Measurements from ENCODE around the gene SCN7A. TPM values are rescaled to one million over a fixed set of nuclear protein-coding genes. Genes with fewer than 3 reads are reported as not detected.

Gene SCN7A
- total RNA-seq, 1 experiment from 2014 or later, result 0.17 TPM

GRCh38 chr2:166405569-166405926 is 88.5 kb downstream of the SCN7A start (continued):
- TF ChIP-seq ATF6 (CRISPR knock-in tag; IDR thresholded peaks at IDR 0.05) (no peak), NR1H2 (CRISPR knock-in tag; IDR thresholded peaks at IDR 0.05) (no peak), ZNF121 (CRISPR knock-in tag; IDR thresholded peaks at IDR 0.05) (no peak), USF2 (CRISPR knock-in tag; IDR thresholded peaks at IDR 0.05) (no peak)

GRCh38 chr2:166404831-166405568 is 89.0 kb downstream of the SCN7A start:
- CTCF ChIA-PET, result no interaction called here
- no peak overlapping the region for H3K4me3 Mint-ChIP-seq
- no peak for ATAC-seq
- H3K4me1 Mint-ChIP-seq, result no peaks in the 10 kb centered on the region
- TF ChIP-seq ELF4 (CRISPR knock-in tag; IDR thresholded peaks at IDR 0.05; ENCODE audit: low read depth) (no peak), ZNF263 (CRISPR knock-in tag; IDR thresholded peaks at IDR 0.05; ENCODE audit: low read depth) (no peak), CREB1 (CRISPR knock-in tag; IDR thresholded peaks at IDR 0.05) (no peak), FOXJ3 (CRISPR knock-in tag; IDR thresholded peaks at IDR 0.05; ENCODE audit: borderline replicate concordance) (no peak), E2F5 (CRISPR knock-in tag; IDR thresholded peaks at IDR 0.05) (no peak), CREM (CRISPR knock-in tag; IDR thresholded peaks at IDR 0.05) (no peak), CDX4 (CRISPR knock-in tag; IDR thresholded peaks at IDR 0.05; ENCODE audit: borderline replicate concordance) (no peak), ETV6 (CRISPR knock-in tag; IDR thresholded peaks at IDR 0.05) (no peak), JAZF1 (CRISPR knock-in tag; IDR thresholded peaks at IDR 0.05) (no peak), ZNF219 (CRISPR knock-in tag; IDR thresholded peaks at IDR 0.05; ENCODE audit: borderline replicate concordance) (no peak), ZNF317 (CRISPR knock-in tag; IDR thresholded peaks at IDR 0.05; ENCODE audit: borderline replicate concordance, low read depth) (no peak), IRF2 (CRISPR knock-in tag; IDR thresholded peaks at IDR 0.05; ENCODE audit: borderline replicate concordance, low read depth) (no peak), ESRRA (CRISPR knock-in tag; IDR thresholded peaks at IDR 0.05; ENCODE audit: borderline replicate concordance) (no peak), ZNF512 (CRISPR knock-in tag; IDR thresholded peaks at IDR 0.05; ENCODE audit: borderline replicate concordance) (no peak), ZNF423 (CRISPR knock-in tag; IDR thresholded peaks at IDR 0.05) (no peak), MYBL2 (CRISPR knock-in tag; IDR thresholded peaks at IDR 0.05) (no peak)
- no peaks in the 10 kb centered on the region for H3K27me3 Mint-ChIP-seq (ENCODE audit: low read depth)
- DNase-seq (ENCODE audit: low spot score), result no peak
- no peaks in the 10 kb centered on the region for H3K36me3 Mint-ChIP-seq
- POLR2A ChIA-PET, result no interaction called here
- H3K9me3 Mint-ChIP-seq, result no peaks in the 10 kb centered on the region
- no peak overlapping the region for H3K27ac Mint-ChIP-seq

Data from WTC11 (cell line).